K562 (cell line): Measurements from ENCODE around the gene PCK1. TPM values are rescaled to one million over a fixed set of nuclear protein-coding genes. Genes with fewer than 3 reads are reported as not detected.

Experiments
- CBFA2T3 ChIP-seq: fragments of 450-650 bp; IDR thresholded peaks from 2 replicates; pipeline ENCODE4 v1.6.1; 2017
- CTCF ChIP-seq, 3 experiments: IDR thresholded peaks in 2 of 3; conservative IDR thresholded peaks in 1 of 3; 2 replicates each; pipeline ENCODE4 v1.5.1; 2011 to 2012; ENCODE audit warnings: low read length in 3 of 3, mild to moderate bottlenecking in 3 of 3, control low read depth in 2 of 3, improper control_type of control experiment in 1 of 3, inconsistent platforms in 1 of 3, low read depth in 1 of 3, mixed read lengths in 1 of 3, moderate library complexity in 1 of 3; ENCODE audit not compliant: insufficient read depth in 2 of 3
- E2F3 ChIP-seq: fragments of 250-450 bp; sonication (Bioruptor Pico); IDR thresholded peaks from 2 replicates; pipeline ENCODE4 v1.4.0; 2020; ENCODE audit warnings: mild to moderate bottlenecking
- ELF4 ChIP-seq: fragments of 450-650 bp; formaldehyde crosslinking; IDR thresholded peaks from 2 replicates; pipeline ENCODE4 v1.4.0; 2022; ENCODE audit warnings: missing genetic modification characterization
- ETV5 ChIP-seq: sonication (generic); formaldehyde crosslinking; IDR thresholded peaks from 2 replicates; pipeline ENCODE4 v1.4.0; 2020; ENCODE audit warnings: low read depth, mild to moderate bottlenecking, missing genetic modification reagents
- MAZ ChIP-seq, 2 experiments: fragments of 450-650 bp in 1 of 2; sonication (generic) in 1 of 2; formaldehyde crosslinking; IDR thresholded peaks in 1 of 2; conservative IDR thresholded peaks in 1 of 2; 2 replicates each; pipeline versions ENCODE4 v1.4.0 to v1.5.0; 2020; ENCODE audit warnings: mild to moderate bottlenecking in 1 of 2, missing genetic modification reagents in 1 of 2
- NFE2 ChIP-seq: IDR thresholded peaks from 2 replicates; pipeline ENCODE4 v1.6.1; 2014; ENCODE audit warnings: antibody characterized with exemption, low read depth
- ZBED1 ChIP-seq: IDR thresholded peaks from 2 replicates; pipeline ENCODE4 v1.6.1; 2014
- ZFP1 ChIP-seq: fragments of 450-650 bp; formaldehyde crosslinking; IDR thresholded peaks from 2 replicates; pipeline ENCODE4 v1.4.0; 2020; ENCODE audit warnings: mild to moderate bottlenecking, mixed read lengths
- ZNF143 ChIP-seq: sonication (generic); formaldehyde crosslinking; IDR thresholded peaks from 2 replicates; pipeline ENCODE4 v1.9.0; 2022; ENCODE audit warnings: mild to moderate bottlenecking, missing genetic modification reagents
- ZNF395 ChIP-seq: fragments of 200-800 bp; sonication (Bioruptor generic); IDR thresholded peaks from 2 replicates; pipeline ENCODE4 v1.6.1; 2017; ENCODE audit warnings: missing genetic modification characterization, missing compliant biosample characterization
- ZNF41 ChIP-seq: fragments of 250-450 bp; sonication (Bioruptor Pico); conservative IDR thresholded peaks from 2 replicates; pipeline ENCODE4 v1.4.0; 2020; ENCODE audit warnings: mild to moderate bottlenecking
- polyA plus RNA-seq, 8 experiments: library from polyadenylated mRNA; depleted of rRNA in 4 of 8; stranded (reverse) in 5 of 8; unstranded in 3 of 8; fragments of >200 nt; fragmentation: Nextera tagmentation in 2 of 8; fragmentation: Illumina TruSeq in 1 of 8; extraction: Ambion mirVana in 2 of 8; extraction: Trizol in 1 of 8; gene quantifications; 2 replicates each; pipeline versions ENCODE4 v1.2.1 to v1.2.3, GENCODE V29; 2011 to 2014; ENCODE audit warnings: inconsistent platforms in 1 of 8, missing spikeins in 1 of 8
- total RNA-seq, 7 experiments: library from RNA; depleted of rRNA in 6 of 7; stranded (reverse); fragments of >200 nt in 6 of 7; fragmentation: Illumina TruSeq in 2 of 7; extraction: Trizol in 2 of 7; gene quantifications; 2 replicates each; pipeline versions ENCODE4 v1.2.1 to v1.2.3, GENCODE V29; 2011 to 2021; ENCODE audit warnings: low replicate concordance in 1 of 7
- TF ChIP-seq, protein P1 (sequence below): fragments of 200-600 bp; sonication (generic); IDR thresholded peaks from one replicate; pipeline ENCODE4 v1.6.1; 2012; ENCODE audit warnings: mild to moderate bottlenecking, low read depth, low read length, inconsistent platforms

The PCK1 gene
- total and polyA plus RNA-seq, 9 of the 15 experiments (the other 6 are each of a cell fraction or from before 2014, with no cell fraction given), result 0.05 to 0.73 (median 0.15) TPM

DNA sequence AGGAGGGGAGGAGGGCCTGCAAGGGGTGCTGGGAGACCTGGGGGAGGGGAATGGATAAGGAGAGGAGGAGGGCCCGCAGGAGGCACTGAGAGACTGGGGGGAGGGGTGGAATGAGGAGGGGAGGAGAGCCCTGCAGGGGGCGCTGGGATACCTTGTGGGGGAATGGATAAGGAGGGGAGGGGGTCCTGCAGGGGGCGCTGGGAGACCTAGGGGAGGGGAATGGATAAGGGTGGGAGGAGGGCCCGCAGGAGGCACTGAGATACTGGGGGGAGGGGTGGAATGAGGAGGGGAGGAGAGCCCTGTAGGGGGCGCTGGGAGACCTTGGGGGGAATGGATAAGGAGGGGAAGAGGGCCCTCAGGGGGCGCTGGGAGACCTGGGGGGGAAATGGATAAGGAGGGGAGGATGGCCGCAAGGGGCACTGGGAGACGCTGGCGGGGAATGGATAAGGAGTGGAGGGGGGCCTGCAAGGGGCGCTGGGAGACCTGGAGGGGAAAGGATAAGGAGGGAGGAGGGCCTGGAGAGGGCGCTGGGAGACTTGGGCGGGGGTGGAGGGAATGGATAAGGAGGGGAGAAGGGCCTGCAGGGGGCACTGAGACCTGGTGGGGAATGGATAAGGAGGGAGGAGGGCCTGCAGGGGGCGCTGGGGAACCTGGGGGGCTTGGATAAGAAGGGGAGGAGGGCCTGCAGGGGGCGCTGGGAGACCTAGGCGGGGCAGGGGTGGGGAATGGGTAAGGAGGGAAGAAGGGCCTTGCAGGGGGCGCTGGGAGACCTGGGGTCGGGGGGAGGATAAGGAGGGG is 34.6 kb upstream of the PCK1 start (continued):
- TF ChIP-seq CTCF (IDR thresholded peaks at IDR 0.05 in 2 of 3, conservative IDR thresholded peaks at IDR 0.05 in 1 of 3; ENCODE audit: insufficient read depth in 2 of 3, low read depth in 1 of 3, low read length in 3 of 3), result peak; percentile 59 to 98 (median 86)
- TF ChIP-seq ZNF143 (CRISPR knock-in tag), result 0 out of 2 replicates have a peak, but pooled peaks have one; percentile 37
- TF ChIP-seq, protein P1, sequence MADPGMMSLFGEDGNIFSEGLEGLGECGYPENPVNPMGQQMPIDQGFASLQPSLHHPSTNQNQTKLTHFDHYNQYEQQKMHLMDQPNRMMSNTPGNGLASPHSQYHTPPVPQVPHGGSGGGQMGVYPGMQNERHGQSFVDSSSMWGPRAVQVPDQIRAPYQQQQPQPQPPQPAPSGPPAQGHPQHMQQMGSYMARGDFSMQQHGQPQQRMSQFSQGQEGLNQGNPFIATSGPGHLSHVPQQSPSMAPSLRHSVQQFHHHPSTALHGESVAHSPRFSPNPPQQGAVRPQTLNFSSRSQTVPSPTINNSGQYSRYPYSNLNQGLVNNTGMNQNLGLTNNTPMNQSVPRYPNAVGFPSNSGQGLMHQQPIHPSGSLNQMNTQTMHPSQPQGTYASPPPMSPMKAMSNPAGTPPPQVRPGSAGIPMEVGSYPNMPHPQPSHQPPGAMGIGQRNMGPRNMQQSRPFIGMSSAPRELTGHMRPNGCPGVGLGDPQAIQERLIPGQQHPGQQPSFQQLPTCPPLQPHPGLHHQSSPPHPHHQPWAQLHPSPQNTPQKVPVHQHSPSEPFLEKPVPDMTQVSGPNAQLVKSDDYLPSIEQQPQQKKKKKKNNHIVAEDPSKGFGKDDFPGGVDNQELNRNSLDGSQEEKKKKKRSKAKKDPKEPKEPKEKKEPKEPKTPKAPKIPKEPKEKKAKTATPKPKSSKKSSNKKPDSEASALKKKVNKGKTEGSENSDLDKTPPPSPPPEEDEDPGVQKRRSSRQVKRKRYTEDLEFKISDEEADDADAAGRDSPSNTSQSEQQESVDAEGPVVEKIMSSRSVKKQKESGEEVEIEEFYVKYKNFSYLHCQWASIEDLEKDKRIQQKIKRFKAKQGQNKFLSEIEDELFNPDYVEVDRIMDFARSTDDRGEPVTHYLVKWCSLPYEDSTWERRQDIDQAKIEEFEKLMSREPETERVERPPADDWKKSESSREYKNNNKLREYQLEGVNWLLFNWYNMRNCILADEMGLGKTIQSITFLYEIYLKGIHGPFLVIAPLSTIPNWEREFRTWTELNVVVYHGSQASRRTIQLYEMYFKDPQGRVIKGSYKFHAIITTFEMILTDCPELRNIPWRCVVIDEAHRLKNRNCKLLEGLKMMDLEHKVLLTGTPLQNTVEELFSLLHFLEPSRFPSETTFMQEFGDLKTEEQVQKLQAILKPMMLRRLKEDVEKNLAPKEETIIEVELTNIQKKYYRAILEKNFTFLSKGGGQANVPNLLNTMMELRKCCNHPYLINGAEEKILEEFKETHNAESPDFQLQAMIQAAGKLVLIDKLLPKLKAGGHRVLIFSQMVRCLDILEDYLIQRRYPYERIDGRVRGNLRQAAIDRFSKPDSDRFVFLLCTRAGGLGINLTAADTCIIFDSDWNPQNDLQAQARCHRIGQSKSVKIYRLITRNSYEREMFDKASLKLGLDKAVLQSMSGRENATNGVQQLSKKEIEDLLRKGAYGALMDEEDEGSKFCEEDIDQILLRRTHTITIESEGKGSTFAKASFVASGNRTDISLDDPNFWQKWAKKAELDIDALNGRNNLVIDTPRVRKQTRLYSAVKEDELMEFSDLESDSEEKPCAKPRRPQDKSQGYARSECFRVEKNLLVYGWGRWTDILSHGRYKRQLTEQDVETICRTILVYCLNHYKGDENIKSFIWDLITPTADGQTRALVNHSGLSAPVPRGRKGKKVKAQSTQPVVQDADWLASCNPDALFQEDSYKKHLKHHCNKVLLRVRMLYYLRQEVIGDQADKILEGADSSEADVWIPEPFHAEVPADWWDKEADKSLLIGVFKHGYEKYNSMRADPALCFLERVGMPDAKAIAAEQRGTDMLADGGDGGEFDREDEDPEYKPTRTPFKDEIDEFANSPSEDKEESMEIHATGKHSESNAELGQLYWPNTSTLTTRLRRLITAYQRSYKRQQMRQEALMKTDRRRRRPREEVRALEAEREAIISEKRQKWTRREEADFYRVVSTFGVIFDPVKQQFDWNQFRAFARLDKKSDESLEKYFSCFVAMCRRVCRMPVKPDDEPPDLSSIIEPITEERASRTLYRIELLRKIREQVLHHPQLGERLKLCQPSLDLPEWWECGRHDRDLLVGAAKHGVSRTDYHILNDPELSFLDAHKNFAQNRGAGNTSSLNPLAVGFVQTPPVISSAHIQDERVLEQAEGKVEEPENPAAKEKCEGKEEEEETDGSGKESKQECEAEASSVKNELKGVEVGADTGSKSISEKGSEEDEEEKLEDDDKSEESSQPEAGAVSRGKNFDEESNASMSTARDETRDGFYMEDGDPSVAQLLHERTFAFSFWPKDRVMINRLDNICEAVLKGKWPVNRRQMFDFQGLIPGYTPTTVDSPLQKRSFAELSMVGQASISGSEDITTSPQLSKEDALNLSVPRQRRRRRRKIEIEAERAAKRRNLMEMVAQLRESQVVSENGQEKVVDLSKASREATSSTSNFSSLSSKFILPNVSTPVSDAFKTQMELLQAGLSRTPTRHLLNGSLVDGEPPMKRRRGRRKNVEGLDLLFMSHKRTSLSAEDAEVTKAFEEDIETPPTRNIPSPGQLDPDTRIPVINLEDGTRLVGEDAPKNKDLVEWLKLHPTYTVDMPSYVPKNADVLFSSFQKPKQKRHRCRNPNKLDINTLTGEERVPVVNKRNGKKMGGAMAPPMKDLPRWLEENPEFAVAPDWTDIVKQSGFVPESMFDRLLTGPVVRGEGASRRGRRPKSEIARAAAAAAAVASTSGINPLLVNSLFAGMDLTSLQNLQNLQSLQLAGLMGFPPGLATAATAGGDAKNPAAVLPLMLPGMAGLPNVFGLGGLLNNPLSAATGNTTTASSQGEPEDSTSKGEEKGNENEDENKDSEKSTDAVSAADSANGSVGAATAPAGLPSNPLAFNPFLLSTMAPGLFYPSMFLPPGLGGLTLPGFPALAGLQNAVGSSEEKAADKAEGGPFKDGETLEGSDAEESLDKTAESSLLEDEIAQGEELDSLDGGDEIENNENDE, result no peak
- TF ChIP-seq ELF4 (CRISPR knock-in tag), result no peak
- no peak for TF ChIP-seq ZBED1
- TF ChIP-seq E2F3 (CRISPR knock-in tag), result no peak
- 0 out of 2 replicates have a peak, but pooled peaks have one; percentile 34 for TF ChIP-seq ZNF395
- TF ChIP-seq ZFP1 (CRISPR knock-in tag), result no peak
- TF ChIP-seq ZNF41 (CRISPR knock-in tag), result no peak
- no peak for TF ChIP-seq NFE2
- peak in 1 of 2 experiments; percentile 70; a peak in 1 of 4 replicates for TF ChIP-seq MAZ (CRISPR knock-in tag; conservative IDR thresholded peaks at IDR 0.05 in 1 of 2, IDR thresholded peaks at IDR 0.05 in 1 of 2)
- peak; percentile 84 for TF ChIP-seq CBFA2T3
- no peak for TF ChIP-seq ETV5 (CRISPR knock-in tag)
